ENCODE measurements around the gene REPIN1. TPM values are rescaled to one million over a fixed set of nuclear protein-coding genes. Genes with fewer than 3 reads are reported as not detected.
A peak's percentile ranks its signal among the peaks of the same experiment; 100 is the strongest.

Gene REPIN1
- total RNA-seq, 1 donor from 2014 or later, result 86.0 TPM

DNA sequence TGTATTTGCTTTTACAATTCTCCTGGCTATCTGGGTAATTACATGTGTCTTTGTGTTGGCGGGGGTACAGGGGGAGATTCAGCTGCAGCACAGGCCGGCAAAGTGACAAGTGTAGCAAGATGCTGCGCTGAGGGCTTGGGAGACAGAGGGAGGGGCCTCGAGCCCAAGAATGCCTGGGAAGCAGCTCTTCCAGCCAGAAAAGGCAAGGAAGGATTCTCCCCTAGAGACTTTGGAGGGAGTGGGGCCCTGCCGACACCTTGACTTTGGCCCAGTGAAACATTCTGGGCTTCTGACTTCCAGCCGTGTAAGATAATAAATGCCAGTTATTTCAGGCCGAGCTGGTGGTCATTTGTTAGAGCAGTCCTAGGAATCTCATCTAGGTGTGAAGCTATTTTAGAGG lies 7.2 kb upstream of the REPIN1 start:
- Histone ChIP-seq H3K4me1 (no peaks in the 10 kb centered on the region), H3K9me3 (no peaks in the 10 kb centered on the region), H3K27ac (no peak overlapping the region), H3K27me3 (ENCODE audit: low read depth) (no peaks in the 10 kb centered on the region), H3K4me3 (no peak overlapping the region), H3K36me3 (no peaks in the 10 kb centered on the region)
- intact Hi-C loops (cut with DNase I), result no loop called here
- ATAC-seq (no peak), DNase-seq (no peak)
- TF ChIP-seq, protein P1, sequence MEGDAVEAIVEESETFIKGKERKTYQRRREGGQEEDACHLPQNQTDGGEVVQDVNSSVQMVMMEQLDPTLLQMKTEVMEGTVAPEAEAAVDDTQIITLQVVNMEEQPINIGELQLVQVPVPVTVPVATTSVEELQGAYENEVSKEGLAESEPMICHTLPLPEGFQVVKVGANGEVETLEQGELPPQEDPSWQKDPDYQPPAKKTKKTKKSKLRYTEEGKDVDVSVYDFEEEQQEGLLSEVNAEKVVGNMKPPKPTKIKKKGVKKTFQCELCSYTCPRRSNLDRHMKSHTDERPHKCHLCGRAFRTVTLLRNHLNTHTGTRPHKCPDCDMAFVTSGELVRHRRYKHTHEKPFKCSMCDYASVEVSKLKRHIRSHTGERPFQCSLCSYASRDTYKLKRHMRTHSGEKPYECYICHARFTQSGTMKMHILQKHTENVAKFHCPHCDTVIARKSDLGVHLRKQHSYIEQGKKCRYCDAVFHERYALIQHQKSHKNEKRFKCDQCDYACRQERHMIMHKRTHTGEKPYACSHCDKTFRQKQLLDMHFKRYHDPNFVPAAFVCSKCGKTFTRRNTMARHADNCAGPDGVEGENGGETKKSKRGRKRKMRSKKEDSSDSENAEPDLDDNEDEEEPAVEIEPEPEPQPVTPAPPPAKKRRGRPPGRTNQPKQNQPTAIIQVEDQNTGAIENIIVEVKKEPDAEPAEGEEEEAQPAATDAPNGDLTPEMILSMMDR (IDR thresholded peaks at IDR 0.05), result no peak

DNA sequence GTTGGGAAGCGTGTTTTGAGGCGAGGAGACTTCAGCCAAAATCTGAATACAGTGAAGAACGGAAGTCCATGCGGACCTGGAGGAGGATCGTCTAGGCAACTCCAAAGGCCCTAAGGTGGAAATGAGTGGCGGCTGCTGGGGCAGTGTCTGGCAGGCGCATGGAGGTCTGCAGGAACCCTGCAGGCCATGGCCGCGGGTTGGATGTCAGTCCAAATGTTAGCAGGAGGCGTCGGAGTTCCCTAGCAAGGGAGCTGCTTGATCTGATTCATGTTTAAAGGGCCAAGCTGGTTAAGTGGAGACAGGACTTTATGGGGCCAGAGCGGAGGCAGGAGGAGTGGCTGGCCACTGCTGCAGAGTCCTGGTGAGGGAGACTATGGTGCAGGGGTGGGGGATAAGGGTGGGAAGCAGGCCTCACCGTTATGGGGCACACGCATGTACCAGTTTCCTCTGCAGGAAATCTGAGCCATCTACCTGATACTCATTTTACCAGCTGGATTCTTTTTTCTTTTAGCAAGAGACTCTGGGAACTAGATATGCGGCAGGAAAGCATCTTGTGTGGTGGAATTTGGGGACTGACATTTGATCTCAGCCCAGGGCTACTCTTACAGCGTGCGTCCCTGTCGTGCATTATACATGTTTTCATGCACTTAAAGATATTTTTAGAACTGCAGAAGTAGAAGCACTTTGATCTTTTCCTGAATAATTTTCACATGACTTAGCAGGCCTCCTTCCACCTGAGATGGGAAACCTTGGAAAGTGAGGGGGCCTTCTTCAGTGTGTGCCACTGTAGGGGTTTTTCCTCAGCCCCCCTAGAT lies 6.6 kb upstream of the REPIN1 start:
- ATAC-seq (no peak), DNase-seq (no peak)
- intact Hi-C loops (cut with DNase I), result no loop called here
- H3K36me3 ChIP-seq, result no peaks in the 10 kb centered on the region
- H3K27me3 ChIP-seq (ENCODE audit: low read depth), result no peaks in the 10 kb centered on the region
- H3K9me3 ChIP-seq, result no peaks in the 10 kb centered on the region
- H3K27ac ChIP-seq, result no peak overlapping the region
- TF ChIP-seq, protein P1 (IDR thresholded peaks at IDR 0.05), result no peak
- peaks cover 2% of the 10 kb centered on the region for H3K4me1 ChIP-seq
- no peak overlapping the region for H3K4me3 ChIP-seq

DNA sequence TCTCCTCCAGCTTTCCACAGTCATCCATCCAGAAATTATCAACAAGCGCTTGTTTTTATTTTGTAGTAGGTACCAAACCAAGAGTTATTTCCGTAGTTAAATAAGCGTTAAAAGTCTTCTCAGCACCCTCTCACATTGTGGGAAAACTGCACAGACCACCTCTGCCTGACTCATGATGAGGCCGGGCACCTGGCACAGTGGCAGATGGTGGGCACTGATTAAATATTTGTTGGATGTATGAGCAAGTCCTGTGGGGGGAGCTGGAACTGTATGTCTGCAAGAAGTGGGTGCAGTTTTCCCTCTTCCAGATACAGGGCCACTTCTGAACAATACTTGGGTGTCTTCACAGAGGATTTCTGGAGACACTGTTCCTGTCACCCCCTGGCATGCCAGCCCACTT lies 5.3 kb upstream of the REPIN1 start:
- H3K4me1 ChIP-seq, result peaks cover 14% of the 10 kb centered on the region
- intact Hi-C loops (cut with DNase I), result no loop called here
- ATAC-seq, result no peak
- H3K9me3 ChIP-seq, result no peaks in the 10 kb centered on the region
- DNase-seq, result no peak
- H3K27me3 ChIP-seq (ENCODE audit: low read depth), result no peaks in the 10 kb centered on the region
- H3K4me3 ChIP-seq, result no peak overlapping the region
- H3K36me3 ChIP-seq, result no peaks in the 10 kb centered on the region
- TF ChIP-seq, protein P1 (IDR thresholded peaks at IDR 0.05), result no peak
- H3K27ac ChIP-seq, result no peak overlapping the region

- DNase-seq, result no peak
- H3K4me3 ChIP-seq, result no peak overlapping the region
- intact Hi-C loops (cut with DNase I), result no loop called here
- H3K36me3 ChIP-seq, result no peaks in the 10 kb centered on the region
- H3K27me3 ChIP-seq (ENCODE audit: low read depth), result no peaks in the 10 kb centered on the region
- peaks cover 14% of the 10 kb centered on the region for H3K4me1 ChIP-seq
- no peak for ATAC-seq
- no peaks in the 10 kb centered on the region for H3K9me3 ChIP-seq
- no peak overlapping the region for H3K27ac ChIP-seq
- TF ChIP-seq, protein P1 (IDR thresholded peaks at IDR 0.05), result no peak
Observed at GRCh38 chr7:150363872-150364271, 4.8 kb upstream of the REPIN1 start.

DNA sequence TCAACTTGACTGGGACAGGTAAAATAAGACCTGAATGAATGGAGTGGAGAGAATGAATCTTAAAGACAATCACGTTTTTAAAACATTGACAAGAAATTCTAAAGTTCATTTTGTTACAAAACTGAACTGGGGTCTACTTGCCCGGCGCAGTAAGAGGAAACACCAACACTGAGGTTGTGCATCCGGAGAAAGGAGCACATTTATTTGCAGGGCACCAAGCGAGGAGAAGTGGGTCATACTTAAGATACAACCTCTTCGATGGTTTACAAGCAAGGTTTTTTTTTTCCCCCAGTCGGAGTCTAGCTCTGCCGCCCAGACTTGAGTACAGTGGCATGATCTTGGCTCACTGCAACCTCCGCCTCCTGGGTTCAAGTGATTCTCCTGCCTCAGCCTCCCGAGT lies 3.4 kb upstream of the REPIN1 start:
- H3K27me3 ChIP-seq (ENCODE audit: low read depth), result no peaks in the 10 kb centered on the region
- H3K4me1 ChIP-seq, result peaks cover 23% of the 10 kb centered on the region
- H3K36me3 ChIP-seq, result peaks cover 4% of the 10 kb centered on the region
- DNase-seq (no peak), ATAC-seq (no peak)
- H3K9me3 ChIP-seq, result no peaks in the 10 kb centered on the region
- TF ChIP-seq, protein P1 (IDR thresholded peaks at IDR 0.05), result no peak
- H3K4me3 ChIP-seq, result no peak overlapping the region
- intact Hi-C loops (cut with DNase I), result no loop called here
- peak overlapping the region; percentile 20 for H3K27ac ChIP-seq

Data from lower lobe of right lung (tissue), 2 donors.